ENCODE results near the gene SNX1.
"Not testable (repeated sequence)": the region's sequence is repeated elsewhere in the genome, so short reads cannot be mapped to it uniquely, and the experiment has no call there.

Gene SNX1

GRCh38 chr15:64112904-64113303, 17.1 kb downstream of the SNX1 start:
- DNase-seq (ENCODE audit: low read depth) = peak; percentile 35

GRCh38 chr15:64117759-64118487, 22.1 kb downstream of the SNX1 start:
- DNase-seq (ENCODE audit: low read depth) = no peak

- DNase-seq (ENCODE audit: low read depth) = not testable (repeated sequence)
These were observed 24.5 kb downstream of the SNX1 start for GRCh38 chr15:64120322-64120721.

GRCh38 chr15:64121614-64122013, 25.8 kb downstream of the SNX1 start:
- no peak for DNase-seq (ENCODE audit: low read depth)

- DNase-seq (ENCODE audit: low read depth) = no peak
These were observed 26.7 kb downstream of the SNX1 start for GRCh38 chr15:64122444-64122843.

- DNase-seq (ENCODE audit: low read depth) = no peak
These were observed 27.2 kb downstream of the SNX1 start for GRCh38 chr15:64122936-64123351.

GRCh38 chr15:64125978-64126377, 30.2 kb downstream of the SNX1 start:
- no peak for DNase-seq (ENCODE audit: low read depth)

GRCh38 chr15:64127521-64128270, 31.9 kb downstream of the SNX1 start:
- no peak for DNase-seq (ENCODE audit: low read depth)

GRCh38 chr15:64130159-64130558, 34.4 kb downstream of the SNX1 start:
- no peak for DNase-seq (ENCODE audit: low read depth)

- no peak for DNase-seq (ENCODE audit: low read depth)
These were observed 35.8 kb downstream of the SNX1 start for GRCh38 chr15:64131547-64131946.

- no peak for DNase-seq (ENCODE audit: low read depth)
These were observed 36.4 kb downstream of the SNX1 start for GRCh38 chr15:64132217-64132616.

GRCh38 chr15:64133623-64134344, 38.0 kb downstream of the SNX1 start:
- no peak for DNase-seq (ENCODE audit: low read depth)

- DNase-seq (ENCODE audit: low read depth) = no peak
These were observed 38.6 kb downstream of the SNX1 start for GRCh38 chr15:64134345-64134829.

GRCh38 chr15:64136347-64136746, 40.6 kb downstream of the SNX1 start:
- no peak for DNase-seq (ENCODE audit: low read depth)

GRCh38 chr15:64137226-64137833, 41.5 kb downstream of the SNX1 start:
- no peak for DNase-seq (ENCODE audit: low read depth)

- no peak for DNase-seq (ENCODE audit: low read depth)
These were observed 42.7 kb downstream of the SNX1 start for GRCh38 chr15:64138331-64138941.

GRCh38 chr15:64141798-64142512, 46.2 kb downstream of the SNX1 start:
- no peak for DNase-seq (ENCODE audit: low read depth)

- DNase-seq (ENCODE audit: low read depth) = no peak
These were observed 47.5 kb downstream of the SNX1 start for GRCh38 chr15:64143276-64143675.

GRCh38 chr15:64144192-64144564, 48.4 kb downstream of the SNX1 start:
- DNase-seq (ENCODE audit: low read depth) = no peak

- DNase-seq (ENCODE audit: low read depth) = no peak
These were observed 48.9 kb downstream of the SNX1 start for GRCh38 chr15:64144565-64145281.

GRCh38 chr15:64146041-64146440, 50.3 kb downstream of the SNX1 start:
- no peak for DNase-seq (ENCODE audit: low read depth)

Data from GM04504 (cell line).